ENCODE measurements around the gene BRMS1.

The BRMS1 gene

DNA sequence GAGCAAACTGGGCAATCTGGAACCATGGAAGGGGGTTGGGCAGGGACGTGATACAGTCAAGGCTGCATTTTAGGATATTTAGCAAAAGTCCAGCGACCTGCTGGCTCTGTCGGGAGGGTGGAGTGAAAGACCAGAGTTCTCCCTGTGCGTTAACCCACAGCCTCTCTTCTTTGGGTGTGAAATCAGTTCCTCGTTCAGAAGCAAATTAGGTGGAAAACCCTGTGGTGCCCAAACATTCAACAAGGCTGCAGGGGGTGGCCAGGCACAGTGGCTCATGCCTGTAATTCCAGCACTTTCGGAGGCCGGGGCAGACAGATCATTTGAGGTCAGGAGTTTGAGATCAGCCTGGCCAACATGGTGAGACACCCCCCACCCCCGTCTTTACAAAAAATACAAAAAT, 47.3 kb downstream of the BRMS1 start:
- DNase-seq: no peak

DNA sequence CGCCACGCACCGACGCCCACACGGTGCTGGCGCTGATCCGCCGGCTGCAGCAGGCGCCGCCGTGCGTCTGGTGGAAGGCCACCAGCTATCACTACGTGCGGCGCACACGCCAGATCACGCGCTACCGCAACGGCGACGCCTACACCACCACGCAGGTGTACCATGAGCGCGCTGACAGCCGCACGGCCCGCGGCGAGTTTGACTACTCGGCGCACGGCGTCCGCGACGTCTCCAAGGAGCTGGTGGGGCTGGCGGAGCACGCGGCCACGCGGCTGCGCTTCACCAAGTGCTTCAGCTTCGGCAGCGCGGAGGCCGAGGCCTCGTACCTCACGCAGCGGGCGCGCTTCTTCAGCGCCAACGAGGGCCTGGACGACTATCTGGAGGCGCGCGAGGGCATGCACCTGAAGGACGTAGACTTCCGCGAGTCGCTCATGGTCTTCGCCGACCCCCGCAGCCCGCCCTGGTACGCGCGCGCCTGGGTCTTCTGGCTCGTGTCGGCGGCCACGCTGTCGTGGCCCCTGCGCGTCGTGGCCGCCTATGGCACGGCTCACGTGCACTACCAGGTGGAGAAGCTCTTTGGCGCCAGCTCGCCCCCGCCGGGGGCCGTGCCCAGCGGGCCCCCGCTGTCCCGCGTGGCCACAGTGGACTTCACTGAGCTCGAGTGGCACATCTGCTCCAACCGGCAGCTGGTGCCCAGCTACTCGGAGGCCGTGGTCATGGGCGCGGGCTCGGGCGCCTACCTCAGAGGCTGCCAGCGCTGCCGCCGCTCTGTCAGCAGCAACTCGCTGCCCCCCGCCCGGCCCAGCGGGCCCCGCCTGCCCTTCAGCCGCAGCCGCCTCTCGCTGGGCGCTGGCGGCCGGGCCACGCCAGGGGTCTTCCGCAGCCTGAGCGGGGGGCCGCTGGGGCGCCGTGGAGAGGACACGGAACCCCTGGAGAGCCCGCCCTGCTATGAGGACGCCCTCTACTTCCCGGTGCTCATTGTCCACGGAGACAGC, 50.0 kb downstream of the BRMS1 start:
- no peak for DNase-seq

DNA sequence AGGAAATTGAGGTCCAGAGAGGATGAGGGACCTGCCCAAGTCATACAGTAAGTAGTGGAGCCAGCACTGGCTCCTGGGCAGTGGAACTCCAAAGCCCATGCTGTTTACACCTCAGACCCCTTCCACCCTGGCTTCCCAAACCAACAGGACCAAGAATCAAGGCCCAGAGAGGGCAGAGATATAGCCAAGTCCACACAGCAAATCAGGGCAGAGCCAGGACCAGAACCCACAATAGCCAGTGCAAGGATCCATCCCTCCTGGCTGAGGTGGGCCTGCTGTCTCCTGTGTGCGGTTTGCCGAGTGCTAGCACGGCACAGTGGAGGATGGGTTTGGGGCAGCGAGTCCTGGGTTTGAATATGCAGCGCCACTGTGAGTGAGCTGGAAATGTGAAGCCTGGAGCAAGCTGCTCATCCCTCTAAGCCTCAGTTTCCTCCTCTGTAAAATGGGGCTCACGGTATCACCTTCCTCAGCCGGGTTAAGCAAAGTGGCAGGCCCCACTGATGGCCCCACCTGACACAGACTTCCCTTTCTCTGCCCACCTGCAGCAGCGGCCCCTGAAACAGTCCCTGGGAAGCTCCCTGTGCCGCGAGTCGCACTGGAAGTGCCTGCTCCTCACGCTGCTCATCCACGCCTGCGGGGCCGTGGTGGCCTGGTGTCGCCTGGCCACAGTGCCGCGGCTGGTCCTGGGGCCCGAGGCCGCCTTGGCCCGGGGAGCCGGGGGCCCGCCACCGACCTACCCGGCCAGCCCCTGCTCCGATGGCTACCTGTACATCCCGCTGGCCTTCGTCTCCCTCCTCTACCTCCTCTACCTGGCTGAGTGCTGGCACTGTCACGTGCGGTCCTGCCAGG, 50.9 kb downstream of the BRMS1 start:
- DNase-seq: no peak

DNA sequence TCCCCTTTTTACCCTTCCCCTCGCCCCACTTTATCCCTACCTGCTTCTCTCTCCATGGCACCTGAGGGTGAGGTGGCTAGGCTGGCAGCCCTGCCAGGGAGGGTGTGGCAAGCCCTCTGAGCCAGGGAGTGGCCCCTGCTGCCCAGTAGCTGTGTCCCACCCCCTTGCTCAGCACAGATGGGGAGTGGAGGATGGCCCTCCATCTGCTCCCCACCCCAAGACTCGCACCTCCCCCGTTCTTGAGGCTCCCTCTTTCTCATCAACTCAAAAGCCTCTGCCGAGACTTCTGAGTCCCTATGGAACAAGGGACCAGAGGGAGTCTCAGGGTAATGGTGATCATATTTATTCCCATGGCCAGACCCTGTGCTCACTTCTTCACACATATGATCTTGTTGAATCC, 51.6 kb downstream of the BRMS1 start:
- DNase-seq: no peak

DNA sequence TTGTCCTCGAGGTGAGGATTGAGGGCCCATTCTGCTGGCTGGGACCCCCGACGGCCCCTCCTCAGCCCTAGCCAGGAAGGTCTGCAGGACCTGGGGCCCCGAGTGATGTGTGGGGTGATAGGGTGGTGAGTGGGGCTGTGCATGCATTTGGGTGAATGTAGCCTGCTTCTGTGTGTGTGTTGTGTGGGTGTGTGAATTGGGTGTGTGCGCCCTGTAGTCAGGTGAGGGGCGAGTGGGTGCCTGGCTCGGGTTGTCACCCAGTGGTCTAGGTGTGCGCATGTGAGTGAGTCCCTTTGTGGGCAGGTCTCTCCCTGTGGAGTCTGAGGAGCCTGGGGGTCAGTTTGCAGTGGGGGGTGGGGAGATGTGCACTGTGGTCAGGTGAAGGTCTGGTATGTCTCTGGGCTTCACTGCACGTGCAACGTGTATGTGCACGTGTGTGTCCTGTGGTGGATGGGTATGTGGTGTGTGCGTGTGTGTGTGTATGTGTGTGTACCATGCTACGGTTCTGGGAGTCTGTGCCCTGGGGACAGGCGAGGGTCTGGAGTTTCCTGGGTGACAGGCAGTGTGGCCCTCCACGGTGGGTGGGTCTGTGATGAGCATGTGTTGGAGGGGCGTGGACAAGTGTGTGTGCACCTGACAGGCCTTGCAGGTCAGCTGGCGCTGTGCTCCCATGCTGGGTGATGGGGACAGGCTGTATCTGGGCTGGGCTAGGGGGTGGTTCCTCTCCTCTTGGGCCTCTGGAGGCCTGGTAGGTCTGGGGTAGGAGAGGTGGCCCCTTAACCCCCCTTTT, 52.2 kb downstream of the BRMS1 start:
- DNase-seq: no peak

DNA sequence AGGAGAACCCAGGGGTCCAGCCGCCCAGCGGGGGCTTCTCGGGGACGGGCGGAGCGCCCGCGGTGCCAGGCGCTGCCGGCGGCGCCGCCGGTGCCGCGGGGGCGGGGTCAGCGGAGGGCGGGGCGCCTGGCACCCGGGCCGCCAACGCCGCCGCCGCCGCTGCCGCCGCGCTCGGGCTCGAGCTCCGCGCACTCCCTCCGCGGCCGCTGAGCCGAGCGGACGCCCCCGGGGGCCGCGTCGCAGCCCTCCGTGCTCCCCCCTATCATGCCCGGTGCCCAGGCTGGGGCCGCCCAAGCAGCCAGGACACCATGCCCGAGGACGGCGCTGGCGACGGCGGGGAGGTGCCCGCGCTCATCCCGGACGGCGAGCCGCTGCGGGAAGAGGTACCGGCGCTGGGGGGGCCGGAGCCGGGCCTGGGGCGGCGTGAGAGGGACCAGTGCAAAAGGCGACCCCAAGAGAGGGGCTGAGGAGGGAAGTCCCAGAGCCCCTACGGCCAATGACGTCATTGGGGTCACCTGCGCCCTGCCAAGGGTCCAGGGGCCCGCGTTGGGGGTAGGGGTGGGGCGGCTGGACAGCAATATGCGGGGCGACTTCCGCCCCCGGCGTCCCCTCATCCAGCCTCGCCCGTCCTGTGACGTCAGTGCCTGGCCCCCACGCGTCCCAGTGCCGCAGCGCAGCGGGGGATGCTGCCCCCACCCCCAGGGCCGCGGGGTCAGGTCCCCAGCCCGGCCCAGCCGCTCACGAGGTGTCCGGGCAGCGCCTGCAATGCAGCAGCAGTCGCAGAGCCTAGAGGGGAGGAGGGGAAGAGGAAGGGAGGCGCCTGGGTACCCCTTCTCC, 53.0 kb downstream of the BRMS1 start, which contains the start of gene TMEM151A:
Gene TMEM151A, plus strand, starts transcription at position 189 of the 837 bp plus-strand sequence. Its CDS starts 120 bp downstream, at position 309.
- peak; percentile 26 for DNase-seq

DNA sequence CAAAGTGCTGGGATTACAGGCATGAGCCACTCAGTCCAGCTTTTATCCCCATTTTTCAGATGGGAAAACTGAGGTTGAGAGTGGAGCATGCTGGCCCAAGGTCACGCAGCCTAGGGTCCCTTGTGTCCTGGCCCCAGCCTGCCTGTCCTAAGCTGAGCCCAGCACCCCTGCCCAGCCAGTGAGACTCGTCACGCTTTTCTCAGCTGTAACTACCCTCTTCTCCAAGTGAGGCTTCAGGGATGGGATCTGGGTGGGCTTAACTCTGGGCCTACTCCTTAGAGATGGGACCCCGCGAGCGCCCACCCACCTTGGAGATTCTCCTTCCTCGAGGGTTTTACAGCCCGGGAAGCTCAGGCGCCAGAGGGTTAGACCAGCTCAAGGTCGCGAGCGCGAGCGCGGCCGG, 53.6 kb downstream of the BRMS1 start:
- no peak for DNase-seq

DNA sequence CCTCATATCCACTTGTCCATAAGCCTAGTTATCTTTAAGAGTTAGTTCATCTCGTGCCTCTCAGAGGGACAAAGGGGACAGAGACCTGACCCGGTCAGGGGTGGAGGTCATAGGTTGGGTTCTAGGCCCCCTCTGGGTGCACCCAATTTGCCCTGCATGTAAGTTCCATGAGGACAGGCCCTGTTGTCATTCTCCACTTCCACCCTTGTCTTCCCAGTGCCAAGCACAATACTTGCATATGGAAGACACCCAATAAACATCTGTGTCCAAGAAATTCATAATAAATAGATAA, 54.6 kb downstream of the BRMS1 start:
- no peak for DNase-seq

DNA sequence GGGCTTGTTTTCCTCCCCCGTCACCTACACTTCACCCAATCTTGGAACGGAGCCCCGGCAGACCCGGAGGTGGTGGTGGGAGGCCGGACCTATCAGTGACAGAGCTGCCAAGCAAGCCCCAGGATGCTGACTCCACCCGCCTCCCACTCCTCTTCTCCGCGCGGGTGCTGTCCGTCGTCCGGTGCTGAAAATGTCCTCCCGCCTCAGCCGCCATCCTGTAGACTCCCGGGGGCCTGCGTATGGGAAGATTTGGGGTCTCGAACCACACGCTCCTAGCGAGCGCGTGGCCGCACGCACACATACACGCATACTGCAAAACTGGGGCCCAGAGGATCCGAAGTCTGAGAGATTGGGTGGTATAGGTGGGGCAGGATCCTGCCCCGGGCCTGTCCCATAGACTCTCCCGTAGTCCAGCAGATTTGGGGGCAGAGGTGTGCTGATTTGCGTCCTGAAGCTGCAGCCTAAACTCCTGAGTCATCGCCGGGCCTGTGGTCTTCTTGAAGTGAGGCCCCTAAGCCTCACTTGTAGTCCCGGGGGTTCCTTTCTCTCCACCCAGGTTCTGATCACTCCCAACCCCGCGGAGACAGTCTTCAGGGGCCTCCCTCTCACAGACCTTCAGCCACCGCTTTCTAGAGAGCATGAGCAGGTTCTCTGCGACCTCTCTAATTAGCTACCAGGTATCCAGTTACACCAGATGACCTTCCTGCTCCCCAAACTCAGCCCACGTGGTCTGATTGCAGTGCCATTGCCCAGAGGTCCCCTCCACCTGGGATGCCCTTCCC, 55.2 kb downstream of the BRMS1 start:
- DNase-seq: peak; percentile 83

DNA sequence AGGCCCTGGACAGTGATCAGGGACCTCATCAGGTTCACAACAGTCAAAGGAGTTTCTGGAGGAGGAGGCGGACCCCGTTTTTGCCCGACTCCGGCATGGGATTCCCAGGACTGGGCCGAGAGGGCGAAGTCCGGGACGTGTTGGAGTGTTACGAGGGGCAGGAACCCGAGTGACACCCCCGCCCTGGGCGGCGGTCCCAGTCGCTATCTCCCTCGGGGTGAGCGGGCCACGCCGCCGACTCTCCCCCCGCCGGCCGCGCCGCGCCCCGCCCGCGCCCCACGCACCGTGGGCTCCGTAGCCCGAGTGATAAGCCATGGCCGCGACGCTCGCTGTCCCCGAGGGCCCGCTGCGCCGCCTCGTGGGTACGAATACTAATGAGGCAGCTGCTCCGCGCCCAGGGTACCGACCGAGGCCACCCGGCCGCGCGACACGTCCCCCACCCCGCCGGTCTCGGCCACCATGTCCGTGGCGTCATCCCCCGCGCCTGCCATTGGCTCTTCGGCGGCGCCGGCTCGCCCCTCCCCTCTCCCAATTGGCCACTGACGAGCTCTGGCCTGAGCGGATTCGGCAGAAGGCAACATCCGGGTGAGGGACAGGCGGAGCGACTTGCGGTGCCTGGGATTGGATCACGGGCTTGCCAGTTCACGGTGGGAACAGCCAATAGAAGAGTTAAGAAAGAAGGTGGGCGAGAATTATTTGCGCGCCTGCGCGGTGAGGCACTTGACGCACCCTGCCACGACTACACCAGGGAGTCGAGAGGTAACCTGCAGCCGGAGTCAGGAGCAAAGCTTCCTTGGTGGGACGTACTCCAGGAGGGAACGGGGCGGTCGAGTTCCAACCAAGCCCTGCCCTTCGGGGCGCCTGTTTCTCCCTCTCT, 56.0 kb downstream of the BRMS1 start, which contains the start of gene YIF1A:
Gene YIF1A, minus strand, starts transcription at position 473 of the 877 bp plus-strand sequence. Its CDS starts 158 bp downstream, at position 315.
- DNase-seq: peak; percentile 99

DNA sequence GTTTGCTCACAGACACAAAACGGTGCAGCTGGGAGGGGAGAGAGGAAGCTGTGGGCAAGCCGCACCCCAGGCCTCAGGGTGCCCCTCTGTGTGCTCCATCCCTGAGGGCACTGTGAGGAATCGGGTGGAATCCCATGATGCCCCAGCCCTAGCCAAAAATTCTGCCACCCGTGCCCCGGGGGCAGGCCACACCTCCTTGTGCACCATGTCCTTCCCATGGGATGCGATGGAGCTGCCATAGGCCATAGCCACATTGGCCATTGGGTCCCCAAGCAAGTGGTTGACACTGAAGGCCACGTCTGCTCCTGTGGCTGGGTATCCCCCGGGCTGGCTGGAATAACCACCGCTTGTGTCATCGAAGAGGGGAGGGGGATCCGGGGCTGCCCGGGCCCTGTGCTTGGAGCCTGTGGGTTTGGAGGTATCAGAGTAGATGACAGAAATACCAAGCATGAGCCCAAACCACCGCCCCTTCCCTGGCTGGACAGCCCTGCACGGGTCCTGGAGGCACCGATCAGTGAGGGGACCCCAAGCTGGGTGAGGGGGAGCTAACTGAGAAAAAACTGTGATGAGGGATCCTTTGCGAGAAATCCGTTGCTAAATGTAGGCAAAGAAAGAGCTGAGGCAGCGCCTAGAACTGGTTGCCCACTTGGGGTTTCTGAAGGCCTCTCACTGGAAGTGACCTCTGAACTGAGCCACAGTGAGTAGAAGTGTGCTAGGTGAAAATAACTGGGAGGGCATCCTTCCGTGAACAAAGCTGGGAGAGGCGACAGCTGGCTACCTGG, 56.8 kb downstream of the BRMS1 start:
- DNase-seq: no peak
